Esophagus squamous epithelium (tissue), 4 donors: ENCODE results near the gene LPP.

ENCODE experiments used
- CTCF ChIP-seq, 6 experiments: fragments of 450-650 bp in 4 of 6; fragments of 200-600 bp in 2 of 6; sonication (generic) in 2 of 6; IDR thresholded peaks; one replicate each; pipeline ENCODE4 v1.5.1; 2016 to 2019; ENCODE audit warnings: antibody characterized with exemption in 6 of 6, mild to moderate bottlenecking in 4 of 6, moderate library complexity in 4 of 6
- POLR2A ChIP-seq, 4 donors: fragments of 450-650 bp; IDR thresholded peaks; one replicate each; pipeline ENCODE4 v1.6.1; 2017; ENCODE audit warnings: antibody characterized with exemption in 4 of 4, mild to moderate bottlenecking in 4 of 4, moderate library complexity in 3 of 4

- TF ChIP-seq POLR2A (IDR thresholded peaks at IDR 0.05) (no peak), CTCF (IDR thresholded peaks at IDR 0.05) (no peak)
Measured at GRCh38 chr3:188198760-188199327, 44.9 kb downstream of the LPP start.
